Muscle layer of duodenum (tissue), 2 donors: ENCODE measurements around the gene COPB2.
"Not testable (repeated sequence)": the region's sequence is repeated elsewhere in the genome, so short reads cannot be mapped to it uniquely, and the experiment has no call there.

Source experiments
- H3K27ac ChIP-seq: one replicate; pipeline ENCODE4 v1.7.0; 2013; ENCODE audit warnings: mild to moderate bottlenecking, low read length
- H3K27me3 ChIP-seq: one replicate; pipeline ENCODE4 v1.7.0; 2013; ENCODE audit warnings: low read depth, mild to moderate bottlenecking, control low read depth, low read length
- H3K36me3 ChIP-seq, 2 donors: one replicate each; pipeline ENCODE4 v1.7.0; 2013; ENCODE audit warnings: low read length in 2 of 2, control low read depth in 1 of 2, mild to moderate bottlenecking in 1 of 2; ENCODE audit not compliant: insufficient read depth in 2 of 2, control insufficient read depth in 1 of 2
- H3K4me1 ChIP-seq, 2 donors: one replicate each; pipeline ENCODE4 v1.7.0; 2013; ENCODE audit warnings: low read length in 2 of 2, mild to moderate bottlenecking in 2 of 2, control low read depth in 1 of 2, moderate library complexity in 1 of 2; ENCODE audit not compliant: insufficient read depth in 2 of 2, control insufficient read depth in 1 of 2
- H3K4me3 ChIP-seq, 2 donors: one replicate each; pipeline ENCODE4 v1.7.0; 2013; ENCODE audit warnings: low read length in 2 of 2, low read depth in 1 of 2, mild to moderate bottlenecking in 1 of 2
- H3K9me3 ChIP-seq, 2 donors: one replicate each; pipeline ENCODE4 v1.7.0; 2013; ENCODE audit warnings: low read length in 2 of 2, control low read depth in 1 of 2, mild to moderate bottlenecking in 1 of 2; ENCODE audit not compliant: control insufficient read depth in 1 of 2
- donor health status: healthy.

The COPB2 gene

DNA sequence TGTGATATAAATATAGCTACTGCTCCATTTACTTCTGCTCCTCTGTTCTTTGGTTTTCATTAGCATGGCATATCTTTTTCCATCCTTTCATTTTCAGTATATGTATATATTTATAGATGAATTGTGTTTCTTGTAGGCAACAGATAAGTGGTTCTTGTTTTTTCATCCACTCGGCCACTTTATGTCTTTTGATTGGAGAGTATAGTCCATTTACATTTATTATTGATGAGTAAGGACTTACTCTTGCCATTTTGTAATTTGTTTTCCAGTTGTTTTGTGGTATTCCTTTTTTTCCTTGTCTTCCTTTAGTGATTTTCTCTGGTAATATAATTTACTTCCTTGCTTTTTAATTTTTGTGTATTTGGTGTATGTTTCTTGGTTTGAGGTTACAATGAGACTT lies 26.8 kb upstream of the COPB2 start:
- Histone ChIP-seq H3K36me3 (no peaks in the 10 kb centered on the region), H3K27ac (no peak overlapping the region), H3K4me3 (no peak overlapping the region), H3K27me3 (no peaks in the 10 kb centered on the region), H3K4me1 (no peaks in the 10 kb centered on the region), H3K9me3 (peaks cover 5 to 28% of the 10 kb centered on the region in 2 donors)

- H3K4me1 ChIP-seq: no peaks in the 10 kb centered on the region
- no peak overlapping the region for H3K27ac ChIP-seq
- no peaks in the 10 kb centered on the region for H3K36me3 ChIP-seq
- H3K27me3 ChIP-seq: no peaks in the 10 kb centered on the region
- peaks cover 5 to 31% of the 10 kb centered on the region in 2 donors for H3K9me3 ChIP-seq
- H3K4me3 ChIP-seq: no peak overlapping the region
Observed at GRCh38 chr3:139414608-139415224, 25.3 kb upstream of the COPB2 start.

GRCh38 chr3:139412891-139413290 lies 23.4 kb upstream of the COPB2 start:
- H3K4me1 ChIP-seq, H3K36me3 ChIP-seq, H3K27me3 ChIP-seq, H3K4me3 ChIP-seq, H3K27ac ChIP-seq: not testable (repeated sequence)
- H3K9me3 ChIP-seq: peaks cover 5 to 31% of the 10 kb centered on the region in 2 donors

DNA sequence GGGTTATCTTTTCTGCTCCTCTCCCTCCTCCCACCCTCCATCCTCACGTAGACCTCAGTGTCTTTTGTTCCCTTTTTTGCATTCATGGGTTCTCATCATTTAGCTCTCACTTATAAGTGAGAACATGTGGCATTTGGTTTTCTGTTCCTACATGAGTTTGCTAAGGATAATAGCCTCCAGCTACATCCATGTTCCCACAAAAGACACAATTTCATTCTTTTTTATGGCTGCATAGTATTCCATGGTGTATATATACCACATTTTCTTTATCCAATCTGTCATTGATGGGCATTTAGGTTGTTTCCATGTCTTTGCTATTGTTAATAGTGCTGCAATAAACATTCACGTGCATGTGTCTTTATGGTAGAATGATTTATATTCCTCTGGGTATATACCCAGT lies 11.7 kb upstream of the COPB2 start:
- H3K4me3 ChIP-seq, H3K27me3 ChIP-seq, H3K36me3 ChIP-seq, H3K9me3 ChIP-seq, H3K27ac ChIP-seq, H3K4me1 ChIP-seq: not testable (repeated sequence)

- Histone ChIP-seq H3K4me1 (no peaks in the 10 kb centered on the region), H3K36me3 (no peaks in the 10 kb centered on the region), H3K9me3 (peaks cover 0 to 2% of the 10 kb centered on the region in 2 donors), H3K27ac (no peak overlapping the region), H3K27me3 (no peaks in the 10 kb centered on the region), H3K4me3 (no peak overlapping the region)
Observed at GRCh38 chr3:139396707-139397106, 7.3 kb upstream of the COPB2 start.

- Histone ChIP-seq H3K27me3 (no peaks in the 10 kb centered on the region), H3K27ac (no peak overlapping the region), H3K4me3 (no peak overlapping the region), H3K36me3 (peaks cover 0 to 8% of the 10 kb centered on the region in 2 donors), H3K9me3 (no peaks in the 10 kb centered on the region), H3K4me1 (peaks cover 3% of the 10 kb centered on the region in 2 donors)
Observed at GRCh38 chr3:139394116-139394515, 4.7 kb upstream of the COPB2 start.

- no peaks in the 10 kb centered on the region for H3K9me3 ChIP-seq
- H3K27ac ChIP-seq: peak overlapping the region; percentile 96
- peaks cover 0 to 10% of the 10 kb centered on the region in 2 donors for H3K36me3 ChIP-seq
- H3K4me3 ChIP-seq: peak overlapping the region; percentile 88 to 93
- peaks cover 13 to 26% of the 10 kb centered on the region in 2 donors for H3K4me1 ChIP-seq
- no peaks in the 10 kb centered on the region for H3K27me3 ChIP-seq
Observed at GRCh38 chr3:139388821-139389551, 461 bp downstream of the COPB2 start.

GRCh38 chr3:139388077-139388476 lies 1.4 kb downstream of the COPB2 start:
- Histone ChIP-seq H3K9me3 (no peaks in the 10 kb centered on the region), H3K36me3 (peaks cover 5 to 12% of the 10 kb centered on the region in 2 donors), H3K4me1 (peaks cover 13 to 26% of the 10 kb centered on the region in 2 donors), H3K27ac (no peak overlapping the region), H3K4me3 (peak overlapping the region; percentile 88 to 93), H3K27me3 (no peaks in the 10 kb centered on the region)

- Histone ChIP-seq H3K36me3 (peaks cover 29 to 48% of the 10 kb centered on the region in 2 donors), H3K4me1 (peaks cover 1 to 21% of the 10 kb centered on the region in 2 donors)
Observed at GRCh38 chr3:139382291-139382690, 7.2 kb downstream of the COPB2 start.

GRCh38 chr3:139380575-139380974 lies 8.9 kb downstream of the COPB2 start:
- Histone ChIP-seq H3K27me3 (no peaks in the 10 kb centered on the region), H3K36me3 (peaks cover 34 to 58% of the 10 kb centered on the region in 2 donors), H3K4me1 (peaks cover 0 to 12% of the 10 kb centered on the region in 2 donors), H3K27ac (no peak overlapping the region), H3K9me3 (no peaks in the 10 kb centered on the region), H3K4me3 (no peak overlapping the region)

More at GRCh38 chr3:139382291-139382690, 7.2 kb downstream of the COPB2 start:
- H3K27ac ChIP-seq, H3K27me3 ChIP-seq, H3K4me3 ChIP-seq, H3K9me3 ChIP-seq: not testable (repeated sequence)

GRCh38 chr3:139378587-139379241 lies 10.7 kb downstream of the COPB2 start:
- Histone ChIP-seq H3K27ac (no peak overlapping the region), H3K27me3 (no peaks in the 10 kb centered on the region), H3K36me3 (peaks cover 50 to 74% of the 10 kb centered on the region in 2 donors), H3K9me3 (no peaks in the 10 kb centered on the region), H3K4me3 (no peak overlapping the region), H3K4me1 (peaks cover 0 to 12% of the 10 kb centered on the region in 2 donors)
